GM12872 (cell line): ENCODE data around the gene HTR2A.

Source experiments
- CTCF ChIP-seq: IDR thresholded peaks from 3 replicates; pipeline ENCODE4 v1.5.1; 2011; ENCODE audit warnings: low read depth, mild to moderate bottlenecking, low read length, moderate library complexity; ENCODE audit not compliant: insufficient read depth

HTR2A gene

DNA sequence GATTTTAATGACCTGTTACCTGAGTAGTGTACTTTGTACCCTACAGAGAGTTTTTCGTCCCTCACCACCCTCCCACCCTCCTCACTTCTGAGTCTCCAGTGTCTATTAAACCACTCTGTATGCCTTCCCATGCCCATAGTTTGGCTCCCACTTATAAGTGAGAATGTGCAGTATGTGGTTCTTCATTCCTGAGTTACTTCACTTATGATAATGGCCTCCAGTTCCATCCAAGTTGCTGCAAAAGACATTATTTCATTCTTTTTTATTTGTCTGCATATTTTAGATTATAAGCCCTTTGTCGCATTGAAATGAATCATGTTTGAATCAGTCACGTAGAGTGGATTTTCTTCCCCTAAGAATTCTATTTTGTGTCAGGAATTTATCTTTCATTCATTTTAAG, 12.2 kb upstream of the HTR2A start:
- no peak for TF ChIP-seq CTCF

- no peak for TF ChIP-seq CTCF
These were observed 11.6 kb upstream of the HTR2A start for GRCh38 chr13:46908501-46908900.

GRCh38 chr13:46906405-46906804, 9.6 kb upstream of the HTR2A start:
- no peak for TF ChIP-seq CTCF

- TF ChIP-seq CTCF, result peak; percentile 43; the same call in 2 of the 3 replicates
These were observed 8.4 kb upstream of the HTR2A start for GRCh38 chr13:46905249-46905648.

DNA sequence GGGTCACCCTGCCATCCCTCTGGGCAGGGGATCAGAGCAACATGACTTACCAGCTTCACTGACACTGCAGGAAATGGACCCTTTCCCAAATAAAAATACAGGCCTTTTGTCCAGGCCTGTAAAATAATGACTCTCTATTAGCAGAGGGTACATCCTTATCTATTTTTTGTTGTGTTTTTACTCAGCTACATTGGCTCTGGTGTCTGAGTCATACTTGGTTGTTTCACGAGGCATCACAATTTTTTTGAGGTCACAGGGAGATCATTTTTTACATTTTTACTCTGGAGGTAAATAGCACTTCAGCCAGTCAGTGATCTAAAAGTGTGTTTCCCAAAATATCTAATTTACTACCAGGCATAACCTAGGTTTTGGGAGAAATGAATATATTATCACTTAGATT, 6.9 kb upstream of the HTR2A start:
- no peak for TF ChIP-seq CTCF

DNA sequence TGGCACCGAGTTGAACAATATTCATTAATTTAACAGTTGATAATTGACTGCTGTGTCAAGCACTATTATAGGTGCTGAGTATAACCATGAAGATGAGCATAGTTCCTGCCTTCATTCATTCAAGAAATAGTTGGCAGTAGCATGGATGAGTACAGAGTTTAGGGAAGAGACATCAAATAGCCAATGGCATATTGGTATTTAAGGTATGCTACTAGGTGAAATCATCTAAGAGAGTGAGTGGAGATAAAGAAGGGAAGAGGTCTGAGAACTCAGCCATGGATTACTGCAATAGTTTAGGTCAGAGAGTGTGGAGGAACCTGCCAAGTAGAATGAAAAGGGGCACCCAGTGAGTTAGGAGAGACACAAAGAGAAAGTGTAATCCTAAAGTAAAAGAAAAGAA, 4.9 kb upstream of the HTR2A start:
- no peak for TF ChIP-seq CTCF

DNA sequence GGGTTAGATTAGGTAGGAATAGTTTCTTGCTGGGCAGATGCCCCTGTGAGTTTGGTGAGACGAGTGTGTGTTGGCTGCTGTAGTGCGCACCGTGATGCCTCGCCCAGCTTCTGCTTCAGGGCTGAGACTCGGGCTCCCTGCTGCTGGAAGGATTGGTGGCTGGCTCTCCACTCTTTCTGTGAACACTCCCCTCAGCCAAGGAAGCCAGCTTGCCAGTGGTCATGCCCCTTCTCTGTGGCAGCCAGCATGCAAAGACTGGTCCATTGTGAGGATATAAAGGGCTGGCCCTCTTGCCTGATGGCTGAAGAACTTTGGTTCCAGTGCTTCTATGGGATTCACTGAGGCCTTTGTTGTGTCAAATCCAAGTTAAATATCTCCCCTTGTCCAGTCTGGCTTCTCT, 2.9 kb upstream of the HTR2A start:
- no peak for TF ChIP-seq CTCF

DNA sequence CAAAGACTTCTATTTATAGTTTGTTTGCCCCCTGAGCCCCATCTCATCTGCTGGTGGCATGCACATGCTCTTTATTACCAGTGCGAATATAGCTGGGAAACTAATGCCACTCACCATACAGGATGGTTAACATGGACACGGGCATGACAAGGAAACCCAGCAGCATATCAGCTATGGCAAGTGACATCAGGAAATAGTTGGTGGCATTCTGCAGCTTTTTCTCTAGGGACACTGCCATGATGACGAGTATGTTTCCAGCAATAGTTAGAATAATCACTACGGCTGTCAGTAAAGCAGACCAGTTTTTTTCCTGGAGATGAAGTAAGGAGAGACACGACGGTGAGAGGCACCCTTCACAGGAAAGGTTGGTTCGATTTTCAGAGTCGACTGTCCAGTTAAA, 1.5 kb downstream of the HTR2A start:
- no peak for TF ChIP-seq CTCF
